GM19328 (cell line): Measurements from ENCODE around the gene PIP5K1B.

Experiments used
- ATAC-seq: cut with Tn5 transposase; IDR thresholded peaks from one replicate; pipeline ENCODE4 v1.9.1; 2021; ENCODE audit warnings: mild to moderate bottlenecking, moderate library complexity; ENCODE audit not compliant: unreplicated experiment

Gene PIP5K1B

DNA sequence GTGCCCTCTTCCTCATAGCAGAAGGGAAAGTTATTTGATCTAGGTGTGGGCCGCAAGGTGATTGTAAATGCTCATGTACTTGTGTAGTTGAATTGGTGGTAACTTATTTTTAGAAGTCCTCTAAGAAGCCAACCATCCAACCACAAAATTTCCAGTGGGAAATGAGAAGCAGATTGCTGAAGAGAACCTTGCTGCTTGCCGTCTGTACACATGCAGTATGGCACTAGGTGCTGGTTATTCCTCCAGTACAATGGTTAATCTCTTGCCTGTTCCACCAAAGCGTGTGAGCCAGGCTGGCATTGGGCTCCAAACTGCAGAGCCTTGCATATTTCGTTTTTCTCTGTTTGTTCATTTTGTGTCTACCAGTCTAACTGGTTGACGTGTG lies 28.0 kb downstream of the PIP5K1B start:
- no peak for ATAC-seq

DNA sequence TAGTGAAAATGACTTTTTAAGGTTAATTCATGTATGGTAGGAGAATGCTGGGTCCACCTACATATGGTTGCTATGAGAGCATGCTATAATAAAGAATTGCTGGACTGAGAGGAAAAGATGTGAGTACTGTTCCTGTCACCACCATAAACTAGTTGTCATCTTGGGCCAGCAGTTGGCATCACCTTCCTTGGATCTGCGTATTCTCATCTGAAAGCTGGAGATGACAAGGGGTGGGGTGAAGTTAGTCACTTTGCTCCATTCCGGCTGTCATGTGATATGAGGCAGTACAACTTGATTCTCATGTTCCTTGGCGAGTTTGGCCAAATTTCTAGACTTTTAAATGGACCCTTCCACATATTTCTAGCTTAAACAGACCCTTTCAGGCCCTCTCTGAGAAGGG lies 33.3 kb downstream of the PIP5K1B start:
- ATAC-seq, result no peak

DNA sequence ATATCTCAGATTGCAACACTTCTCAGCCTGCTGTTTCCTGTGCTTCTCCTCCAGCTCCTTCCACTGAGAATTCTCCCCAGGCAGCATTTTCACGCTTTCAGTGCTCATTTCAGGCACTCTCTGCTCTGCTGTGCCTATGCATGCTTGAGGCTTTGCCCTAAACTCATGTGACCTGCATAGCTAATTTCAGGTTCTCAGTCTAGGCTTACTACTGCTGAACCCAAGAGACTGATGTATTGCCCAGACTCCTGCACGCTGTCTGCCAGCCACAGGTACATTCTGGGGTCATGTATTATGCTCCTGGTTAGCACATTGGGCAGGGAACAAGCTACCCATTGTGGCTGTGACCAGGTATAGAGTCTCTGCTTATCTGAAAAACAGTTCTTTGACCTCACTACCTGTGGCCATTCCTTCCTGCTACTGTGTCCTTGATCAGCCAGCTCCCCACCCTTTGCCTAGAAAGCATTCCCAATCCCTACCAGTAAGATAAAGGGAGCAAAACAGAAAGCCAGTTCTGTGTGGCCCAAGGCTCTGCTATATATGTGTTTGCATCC lies 34.7 kb downstream of the PIP5K1B start:
- ATAC-seq, result no peak

DNA sequence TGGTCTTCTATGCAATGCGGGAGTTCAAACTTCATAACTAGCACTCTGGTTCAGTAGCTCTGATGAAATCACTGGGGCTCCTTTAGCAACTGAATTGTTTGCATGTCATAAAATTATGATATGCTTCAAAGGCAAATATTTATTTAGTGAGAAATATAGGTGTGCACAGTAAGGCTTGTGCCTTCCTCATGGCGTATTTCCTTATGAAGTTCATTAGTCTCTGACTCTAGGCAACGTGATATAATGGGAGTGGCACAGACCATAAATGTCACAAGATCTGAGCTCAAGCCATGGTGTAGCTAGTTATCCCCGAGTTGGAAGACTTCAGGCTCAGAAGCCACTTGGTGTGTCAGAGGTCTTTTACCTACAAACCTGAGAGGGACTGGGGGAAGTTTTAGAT lies 35.5 kb downstream of the PIP5K1B start:
- no peak for ATAC-seq

DNA sequence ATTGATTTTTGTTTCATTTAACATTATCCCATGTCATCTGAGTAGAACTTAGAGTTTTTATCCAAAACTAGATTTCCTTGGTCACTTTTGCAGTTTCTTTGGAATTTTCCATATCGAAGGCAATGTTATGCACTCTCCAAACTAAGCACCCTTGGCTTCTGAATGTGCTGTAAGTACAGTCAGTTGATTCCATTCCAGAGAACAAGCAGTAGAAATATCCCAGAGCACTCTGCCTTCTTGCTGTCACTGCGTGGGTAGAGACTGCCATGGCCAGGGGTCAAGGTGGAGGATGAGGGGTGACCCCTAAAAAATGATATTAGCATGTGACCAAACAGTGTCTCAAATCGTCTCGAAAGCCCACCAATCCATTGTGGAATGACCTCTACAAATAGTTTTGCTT lies 36.2 kb downstream of the PIP5K1B start:
- ATAC-seq, result no peak

DNA sequence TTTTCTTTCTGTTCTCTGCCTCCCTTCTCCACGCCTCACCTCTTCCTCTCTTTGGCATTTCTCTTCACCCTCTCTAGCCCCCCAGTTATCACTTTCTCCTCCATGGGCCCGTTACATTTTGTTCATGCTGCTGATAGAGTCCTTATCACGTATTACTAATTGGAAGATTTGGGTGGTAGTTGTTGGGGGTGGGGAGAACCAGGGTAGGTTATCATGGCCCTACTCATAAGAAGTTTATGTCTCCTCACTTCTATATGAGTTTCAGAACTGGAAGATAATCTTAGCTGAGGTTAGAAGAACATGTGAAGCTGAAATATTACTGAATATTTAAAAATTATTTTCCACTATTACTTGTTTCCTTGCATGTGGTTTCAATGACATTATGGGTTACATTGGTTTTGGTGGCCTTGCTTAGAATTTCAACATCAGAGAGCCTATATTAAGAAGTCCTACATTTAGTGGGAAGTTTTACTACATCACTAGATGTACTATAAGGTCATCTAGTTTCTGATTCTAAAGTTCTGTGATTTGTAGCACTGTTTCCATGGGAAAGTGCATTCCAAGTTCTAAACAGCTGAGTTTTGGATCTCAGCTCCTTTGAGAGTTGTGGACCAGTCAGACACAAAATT lies 36.8 kb downstream of the PIP5K1B start:
- ATAC-seq, result no peak

DNA sequence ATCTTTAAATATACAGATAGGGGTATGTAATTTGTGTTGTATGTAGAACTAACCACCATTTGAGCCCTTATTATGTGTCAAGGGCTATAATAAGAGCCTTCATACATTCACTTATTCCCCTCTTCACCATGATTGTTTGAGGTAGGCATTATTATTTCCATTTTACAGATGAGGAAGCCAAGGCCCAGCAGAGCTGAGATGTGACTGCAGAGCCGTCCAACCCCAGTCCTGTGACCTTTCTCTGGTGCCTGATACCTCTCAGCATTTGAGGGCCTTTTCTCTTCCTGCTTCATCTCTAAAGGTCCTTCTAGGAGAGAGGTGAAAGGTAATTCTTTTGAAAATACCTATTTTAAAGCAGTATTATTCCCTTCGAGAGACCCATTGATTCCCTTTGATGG lies 37.3 kb downstream of the PIP5K1B start:
- no peak for ATAC-seq

DNA sequence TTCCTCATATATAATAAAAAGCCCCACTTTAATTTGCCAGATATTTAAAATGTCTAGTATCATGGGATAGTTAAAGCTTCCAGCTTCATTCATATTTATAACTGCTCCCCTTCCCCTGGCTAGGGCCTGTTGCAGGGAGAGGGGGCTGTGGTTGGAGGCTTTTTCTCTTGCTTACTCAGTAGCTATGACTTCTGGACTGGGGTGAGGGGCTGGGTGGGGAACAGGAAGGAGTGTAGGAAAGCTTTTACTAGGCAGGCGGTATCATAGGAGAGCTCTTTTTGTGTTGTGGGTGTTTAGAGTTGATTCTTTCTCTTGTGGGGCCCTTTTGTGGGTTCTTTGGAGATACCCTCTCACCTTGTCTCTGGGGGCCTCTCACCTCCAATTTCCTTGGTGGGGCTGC lies 39.4 kb downstream of the PIP5K1B start:
- no peak for ATAC-seq

DNA sequence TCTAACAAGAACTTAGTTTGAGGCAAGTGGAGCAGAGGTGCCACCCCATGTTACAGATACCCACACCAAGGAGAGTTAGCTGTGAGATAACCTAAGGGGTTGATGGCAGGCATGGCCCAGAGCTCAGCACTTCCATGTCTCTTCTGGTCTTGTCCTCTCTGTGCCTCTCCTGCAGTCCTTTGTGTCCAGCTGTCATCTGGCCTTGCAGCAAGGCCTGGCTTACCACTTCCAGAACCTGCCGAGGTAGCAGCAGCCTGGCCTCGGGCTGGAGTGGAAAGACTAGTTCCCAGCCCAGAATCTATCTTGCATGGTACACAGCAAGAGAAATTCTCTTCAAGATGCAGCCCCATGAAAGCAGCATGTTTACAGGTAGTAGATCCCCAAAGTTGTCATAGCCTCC lies 41.5 kb downstream of the PIP5K1B start:
- no peak for ATAC-seq

DNA sequence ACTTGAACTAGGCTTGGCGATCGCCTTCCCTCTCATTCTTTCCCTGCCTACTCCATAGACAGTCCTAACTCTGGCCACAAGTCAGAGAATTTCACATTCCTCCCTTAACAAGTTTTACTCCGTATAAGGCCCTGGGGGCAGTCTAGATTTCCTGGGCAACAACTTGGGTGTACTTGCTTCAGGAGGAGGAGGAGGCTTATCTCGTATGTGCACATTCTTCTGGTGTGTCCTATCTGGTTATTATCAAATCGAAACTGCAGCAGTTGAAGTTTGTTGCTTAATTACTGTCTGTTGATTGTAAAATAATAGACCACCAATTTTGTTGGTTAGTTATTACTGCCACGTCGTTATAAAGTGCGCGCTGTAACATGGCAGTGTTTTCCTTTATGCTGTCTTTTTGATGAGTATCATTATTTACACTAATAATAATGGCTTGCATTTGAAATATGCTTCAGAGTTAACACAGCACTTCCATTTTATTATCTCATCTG lies 42.0 kb downstream of the PIP5K1B start:
- ATAC-seq, result no peak

DNA sequence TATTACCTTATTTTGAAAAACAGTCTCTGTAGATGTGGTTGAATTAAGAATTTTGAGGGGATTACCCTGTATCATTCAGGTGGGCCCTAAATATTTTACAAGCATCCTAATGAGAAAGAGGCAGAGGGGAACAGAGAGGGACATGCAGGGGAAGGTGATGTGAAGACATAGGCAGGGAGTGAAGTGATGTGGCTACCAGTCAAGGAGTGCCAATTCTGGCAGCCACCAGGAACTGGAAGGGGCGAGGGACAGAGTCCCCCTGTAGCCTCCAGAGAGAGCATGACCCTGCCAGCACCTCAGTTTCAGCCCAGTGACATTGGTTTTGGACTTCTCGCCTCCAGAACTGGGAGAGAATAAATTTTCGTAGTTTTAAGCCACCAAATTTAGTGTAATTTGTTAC lies 44.1 kb downstream of the PIP5K1B start:
- no peak for ATAC-seq

DNA sequence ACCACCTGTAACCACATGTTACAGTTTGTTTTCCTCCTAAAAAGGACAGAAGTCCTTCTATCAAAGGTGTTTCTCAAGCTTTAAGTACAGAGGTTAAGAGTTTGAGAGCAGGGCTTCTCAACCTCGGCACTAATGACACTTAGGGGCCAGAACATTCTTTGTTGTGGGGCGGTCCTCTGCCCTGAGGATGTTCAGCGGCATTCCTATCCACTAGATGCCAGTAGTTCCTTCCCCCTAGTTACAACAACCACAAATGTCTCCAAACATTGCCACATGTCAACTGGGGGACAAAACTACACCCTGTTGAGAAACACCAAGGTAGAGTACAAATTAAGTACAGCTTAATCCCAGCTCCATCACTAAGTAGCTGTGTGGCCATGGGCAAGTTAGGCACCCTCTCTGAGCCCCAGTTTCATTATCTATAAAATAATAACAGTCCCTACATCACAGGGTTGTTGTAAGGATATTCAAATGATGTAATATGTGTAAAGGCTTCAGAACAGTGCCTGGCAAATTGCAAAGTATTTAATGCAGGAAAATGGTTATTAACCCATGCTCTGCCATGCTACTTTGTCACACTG lies 44.6 kb downstream of the PIP5K1B start:
- no peak for ATAC-seq

DNA sequence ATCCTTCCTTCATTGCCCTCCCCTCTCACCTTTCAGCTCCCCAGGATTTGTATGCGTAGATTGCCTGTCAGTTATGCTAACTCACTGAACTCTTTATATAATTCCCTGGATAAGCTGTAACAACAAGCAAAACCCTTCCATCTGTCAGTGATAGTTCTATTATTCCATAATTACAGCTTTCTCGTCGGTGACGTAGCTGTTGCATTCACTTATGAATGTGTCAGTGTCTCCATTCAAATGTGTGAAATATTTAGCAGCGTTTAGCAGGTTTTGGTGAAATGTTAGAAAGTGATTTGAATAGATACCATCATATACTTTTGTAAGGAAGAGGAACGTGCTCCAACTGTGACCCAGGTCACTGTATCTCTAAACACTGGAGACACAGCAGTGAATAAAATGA lies 45.2 kb downstream of the PIP5K1B start:
- no peak for ATAC-seq

DNA sequence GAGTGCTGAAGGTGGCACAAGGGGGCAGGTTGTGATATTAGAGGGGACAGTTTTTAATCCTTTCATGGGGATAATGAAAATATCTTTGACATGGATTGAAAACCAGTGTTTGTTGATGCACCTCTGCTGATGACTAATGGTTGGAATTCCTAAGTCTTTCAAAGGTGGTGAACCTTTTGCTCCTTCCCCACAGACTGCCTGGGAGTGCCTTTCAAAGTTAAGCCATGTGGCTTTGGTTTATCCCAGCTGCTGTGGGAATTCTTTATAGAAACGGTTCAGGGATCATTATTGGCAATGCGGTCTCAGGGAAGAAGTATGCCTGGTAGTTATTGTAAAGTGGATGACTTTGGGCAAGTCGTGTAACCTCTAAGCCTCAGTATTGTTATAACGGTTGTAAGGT lies 45.7 kb downstream of the PIP5K1B start:
- no peak for ATAC-seq

DNA sequence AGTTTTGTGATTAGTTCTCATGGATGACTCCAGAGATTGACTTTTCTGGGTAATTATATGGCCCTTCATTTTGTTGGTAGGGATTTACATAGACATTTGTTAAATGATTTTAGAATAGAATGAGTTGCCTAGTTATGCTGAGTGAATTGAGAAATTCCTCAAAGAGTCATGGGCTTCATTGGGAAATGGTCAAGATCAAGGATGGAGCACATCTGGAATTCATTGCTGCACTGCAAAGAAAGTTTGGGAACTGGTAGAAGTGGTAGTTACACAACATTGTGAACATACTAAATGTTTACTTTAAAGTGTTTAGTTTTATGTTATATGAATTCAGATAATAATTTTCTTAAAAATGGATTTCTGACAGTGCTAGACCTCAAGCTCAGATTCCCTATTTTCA lies 46.5 kb downstream of the PIP5K1B start:
- ATAC-seq, result no peak

DNA sequence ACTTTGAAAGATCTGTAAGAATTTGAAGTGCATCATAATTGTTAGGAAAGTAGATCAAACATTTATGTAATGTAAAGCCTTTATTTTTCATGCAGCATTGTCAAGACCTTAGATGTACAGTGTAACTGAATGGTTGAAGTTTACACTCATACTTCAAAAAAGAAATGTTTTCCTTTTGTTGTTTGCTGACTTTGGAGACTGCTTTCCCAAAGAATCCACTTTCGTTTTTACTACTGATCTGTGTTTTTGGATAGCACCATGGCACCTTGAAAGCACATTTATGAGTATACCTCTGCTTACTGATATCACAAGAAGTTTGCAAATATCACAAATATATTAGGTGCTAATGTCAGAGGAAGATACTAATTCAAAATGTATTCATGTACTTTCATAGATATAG lies 50.0 kb downstream of the PIP5K1B start:
- no peak for ATAC-seq

DNA sequence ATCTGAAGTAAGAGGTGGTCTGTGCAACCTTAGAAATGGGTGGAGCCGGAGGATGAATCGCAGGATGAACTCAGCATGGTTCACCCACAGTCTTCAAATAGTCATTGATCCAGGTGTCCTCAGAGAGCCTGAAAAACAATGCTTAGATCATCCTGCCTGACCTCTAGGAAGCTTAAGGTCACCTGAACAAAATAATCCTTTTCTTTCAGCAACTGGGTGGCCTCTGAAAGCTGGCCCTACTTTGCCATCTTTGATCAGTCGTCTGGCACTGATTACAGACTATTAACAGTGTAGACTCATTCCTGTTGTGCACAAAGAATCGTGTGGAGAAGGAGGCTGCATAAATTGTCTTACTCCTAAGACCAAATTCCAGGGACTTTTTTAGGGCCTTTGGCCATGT lies 50.7 kb downstream of the PIP5K1B start:
- ATAC-seq, result no peak

DNA sequence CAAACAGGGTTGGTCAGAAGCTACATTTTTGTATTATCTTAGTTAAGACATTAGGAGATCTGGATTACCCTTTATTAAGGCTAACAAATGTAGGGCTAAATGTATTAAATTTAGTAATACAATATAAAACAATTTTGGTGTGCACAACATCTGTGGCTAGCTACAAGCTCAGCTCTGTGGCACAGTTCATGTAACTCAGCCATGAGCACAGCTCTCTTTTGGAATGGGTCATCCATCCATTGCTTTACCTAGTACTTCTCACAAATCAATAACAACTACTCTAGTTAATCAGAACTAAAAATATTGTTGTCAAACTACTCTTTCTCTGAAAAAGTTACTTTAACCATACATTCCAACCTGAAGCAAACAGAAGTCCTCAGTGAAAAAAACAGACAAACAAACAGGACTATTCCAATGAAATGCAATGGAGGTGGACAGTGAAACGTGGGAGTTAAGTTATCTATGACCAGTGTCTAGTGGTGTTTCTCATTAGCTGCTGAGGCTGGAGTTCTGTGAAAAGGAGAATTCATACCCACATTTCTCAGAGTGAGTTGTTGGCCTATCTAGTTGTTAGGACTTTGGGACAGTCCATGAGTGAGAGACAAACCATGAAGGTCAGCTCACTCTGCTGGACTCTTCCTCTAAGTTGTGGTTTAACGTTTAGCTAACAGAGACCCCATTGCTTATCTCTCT lies 55.1 kb downstream of the PIP5K1B start:
- no peak for ATAC-seq

DNA sequence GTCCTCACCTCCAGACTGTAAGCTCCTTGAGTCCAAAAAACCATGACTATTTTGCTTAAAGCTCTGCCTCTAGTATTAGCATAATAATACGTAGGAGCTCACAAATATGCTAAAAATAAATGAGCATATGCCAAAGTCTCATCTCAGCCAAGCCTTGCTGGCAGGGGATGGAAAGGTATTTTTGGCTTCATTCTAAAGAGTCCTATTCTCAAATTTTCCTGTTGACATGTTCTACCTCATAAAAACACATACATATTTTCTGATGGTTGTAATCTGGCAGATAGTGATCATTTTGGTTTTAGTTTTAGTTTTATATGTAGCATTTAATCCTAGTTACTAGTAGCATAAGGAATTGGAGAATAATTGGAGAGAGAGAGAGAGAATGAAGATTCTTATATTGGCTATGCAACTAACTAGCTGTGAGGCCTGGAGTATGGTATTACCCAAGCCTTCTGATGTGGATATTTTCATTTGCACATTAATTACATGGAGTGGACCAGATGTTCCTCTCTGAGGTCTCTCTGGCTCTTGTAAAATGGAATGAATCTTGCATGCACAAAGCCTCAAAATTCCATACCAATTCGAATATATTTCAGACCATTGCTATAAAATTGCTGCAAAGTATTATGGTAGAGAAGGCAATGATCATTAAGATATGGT lies 55.8 kb downstream of the PIP5K1B start:
- ATAC-seq, result no peak

DNA sequence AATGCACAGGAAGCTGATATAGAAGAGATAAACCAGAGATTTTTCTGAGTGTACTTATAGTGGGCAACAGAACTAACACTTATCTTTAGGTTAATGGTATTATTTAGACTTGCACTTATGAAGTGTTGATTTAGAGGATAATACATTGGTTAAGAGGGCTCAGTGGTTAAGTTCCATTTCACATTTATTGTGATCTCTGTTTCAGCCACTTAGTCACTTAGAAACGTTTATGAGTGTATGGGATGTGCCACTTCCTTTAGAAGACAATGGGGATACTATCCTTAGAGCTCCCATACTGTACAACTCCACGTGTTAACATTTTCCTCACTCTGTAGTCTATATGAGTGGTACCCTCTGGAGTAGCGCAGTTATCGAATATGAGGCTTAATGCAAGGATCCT lies 57.5 kb downstream of the PIP5K1B start:
- ATAC-seq, result no peak

DNA sequence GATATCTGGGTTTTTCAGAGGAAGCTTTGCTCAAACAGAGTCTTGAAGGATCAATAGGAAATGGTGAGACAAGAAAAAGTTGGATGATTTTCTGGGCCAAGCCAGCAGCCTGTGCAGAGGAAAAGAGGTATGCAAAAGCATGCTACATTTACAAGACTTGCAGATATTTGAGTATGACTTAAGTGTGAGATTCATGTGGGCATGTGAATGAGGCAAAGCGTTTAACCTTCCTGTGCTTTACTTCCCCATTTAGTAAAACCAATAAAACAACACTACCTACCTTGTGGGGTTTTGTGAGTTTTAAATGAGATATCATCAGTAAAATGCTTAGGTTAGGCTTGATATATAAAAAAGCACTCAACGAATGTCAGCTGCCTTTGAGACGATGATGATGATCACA lies 58.1 kb downstream of the PIP5K1B start:
- no peak for ATAC-seq

DNA sequence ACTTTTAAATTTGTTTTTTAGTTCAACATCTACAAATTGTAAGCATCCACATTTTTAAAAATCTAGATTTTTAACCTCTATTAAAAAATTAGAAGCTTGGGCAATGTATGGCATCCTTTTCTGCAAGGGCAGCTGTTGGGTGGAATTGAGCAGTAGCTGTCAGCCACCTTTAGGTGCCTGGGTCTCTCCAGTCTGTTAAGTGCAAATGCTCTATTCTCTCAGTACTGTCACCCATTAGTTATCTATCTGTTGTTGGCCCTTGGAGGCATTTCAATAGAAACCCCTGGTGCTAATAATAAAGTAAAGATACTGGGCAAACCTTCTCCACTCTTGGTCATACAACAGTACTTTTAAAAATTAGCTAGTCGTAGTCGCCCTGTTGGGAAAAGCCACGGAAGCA lies 63.6 kb downstream of the PIP5K1B start:
- ATAC-seq, result no peak
